Neural cell (in vitro differentiated cells): ENCODE results near the gene NDUFS2. TPM values are rescaled to one million over a fixed set of nuclear protein-coding genes. Genes with fewer than 3 reads are reported as not detected.

Experiments
- H2AFZ ChIP-seq: fragments of 200-600, 300-800 bp; sonication (generic), shearing (Covaris generic); 2 replicates; pipeline ENCODE4 v1.6.0; 2014; ENCODE audit warnings: low read depth, mild to moderate bottlenecking, antibody characterized with exemption, low read length, moderate library complexity
- H3F3A ChIP-seq: fragments of 200-600 bp; shearing (Covaris generic); 2 replicates; pipeline ENCODE4 v1.6.1; 2016; ENCODE audit warnings: mild to moderate bottlenecking, moderate library complexity, mixed read lengths, antibody characterized with exemption, low read length; ENCODE audit not compliant: insufficient read depth, poor library complexity, severe bottlenecking
- H3K27ac ChIP-seq: fragments of 200-600, 300-800 bp; sonication (generic), shearing (Covaris generic); 2 replicates; pipeline ENCODE4 v1.5.1; 2014; ENCODE audit warnings: mild to moderate bottlenecking, low read length, moderate library complexity
- H3K27me3 ChIP-seq: fragments of 300-800, 200-600 bp; sonication (generic), shearing (Covaris generic); 2 replicates; pipeline ENCODE4 v1.6.0; 2014; ENCODE audit warnings: mild to moderate bottlenecking, low read depth, low read length, moderate library complexity; ENCODE audit not compliant: insufficient read depth
- H3K36me3 ChIP-seq: fragments of 300-800, 200-600 bp; sonication (generic), shearing (Covaris generic); 2 replicates; pipeline ENCODE4 v1.5.1; 2014; ENCODE audit warnings: mild to moderate bottlenecking, antibody characterized with exemption, low read length, moderate library complexity; ENCODE audit not compliant: insufficient read depth
- H3K4me2 ChIP-seq: fragments of 300-800, 200-600 bp; sonication (generic), shearing (Covaris generic); 2 replicates; pipeline ENCODE4 v1.6.0; 2014; ENCODE audit warnings: mild to moderate bottlenecking, low read length
- H3K4me3 ChIP-seq: fragments of 300-800, 200-600 bp; sonication (generic), shearing (Covaris generic); 2 replicates; pipeline ENCODE4 v1.5.1; 2014; ENCODE audit warnings: mild to moderate bottlenecking, low read length, moderate library complexity
- H3K79me2 ChIP-seq: fragments of 200-600 bp; shearing (Covaris generic); replicated peaks from 2 replicates; pipeline ENCODE4 v1.6.0; 2014; ENCODE audit warnings: mild to moderate bottlenecking, low read length, moderate library complexity; ENCODE audit not compliant: insufficient read depth
- H3K9ac ChIP-seq: fragments of 300-800, 200-600 bp; sonication (generic), shearing (Covaris generic); 2 replicates; pipeline ENCODE4 v1.6.1; 2016; ENCODE audit warnings: mild to moderate bottlenecking, low read length, mixed read lengths
- H3K9me2 ChIP-seq: fragments of 200-600 bp; shearing (Covaris generic); 2 replicates; pipeline ENCODE4 v1.6.1; 2016; ENCODE audit warnings: mild to moderate bottlenecking, low read length, mixed read lengths; ENCODE audit not compliant: insufficient read depth
- H3K9me3 ChIP-seq: fragments of 200-600, 300-800 bp; sonication (generic), shearing (Covaris generic); 2 replicates; pipeline ENCODE4 v1.6.1; 2016; ENCODE audit warnings: mild to moderate bottlenecking, mixed run types, low read length, moderate library complexity, mixed read lengths
- H4K20me1 ChIP-seq: fragments of 200-600 bp; shearing (Covaris generic); 2 replicates; pipeline ENCODE4 v1.6.1; 2016; ENCODE audit warnings: mild to moderate bottlenecking, mixed run types; ENCODE audit not compliant: insufficient read depth
- CTCF ChIP-seq: fragments of 450-650 bp; IDR thresholded peaks from 2 replicates; pipeline ENCODE4 v1.5.1; 2014; ENCODE audit warnings: antibody characterized with exemption, mild to moderate bottlenecking, moderate library complexity; ENCODE audit not compliant: poor library complexity, severe bottlenecking
- EP300 ChIP-seq: fragments of 450-650 bp; conservative IDR thresholded peaks from 2 replicates; pipeline ENCODE4 v1.6.1; 2014; ENCODE audit warnings: antibody characterized with exemption, mild to moderate bottlenecking, moderate library complexity; ENCODE audit not compliant: poor library complexity, severe bottlenecking
- EZH2 ChIP-seq: fragments of 200-600, 300-800 bp; shearing (Covaris generic), sonication (generic); IDR thresholded peaks from 2 replicates; pipeline ENCODE4 v1.6.1; 2014; ENCODE audit warnings: antibody characterized with exemption, low read length, borderline replicate concordance, mild to moderate bottlenecking; ENCODE audit not compliant: insufficient read depth, poor library complexity, severe bottlenecking
- MXI1 ChIP-seq: fragments of 450-650 bp; conservative IDR thresholded peaks from 2 replicates; pipeline ENCODE4 v1.6.1; 2014; ENCODE audit warnings: antibody characterized with exemption, mild to moderate bottlenecking; ENCODE audit not compliant: poor library complexity, severe bottlenecking
- POLR2AphosphoS5 ChIP-seq: IDR thresholded peaks from 2 replicates; pipeline ENCODE4 v1.6.1; 2012
- RAD21 ChIP-seq: fragments of 450-650 bp; conservative IDR thresholded peaks from 2 replicates; pipeline ENCODE4 v1.6.1; 2014; ENCODE audit warnings: antibody characterized with exemption, mild to moderate bottlenecking, moderate library complexity
- SMC3 ChIP-seq: fragments of 450-650 bp; conservative IDR thresholded peaks from 2 replicates; pipeline ENCODE4 v1.6.1; 2014; ENCODE audit warnings: antibody characterized with exemption, mild to moderate bottlenecking, moderate library complexity; ENCODE audit not compliant: poor library complexity
- TAF1 ChIP-seq: IDR thresholded peaks from 2 replicates; pipeline ENCODE4 v1.6.1; 2012; ENCODE audit warnings: low read depth
- polyA plus RNA-seq: library from polyadenylated mRNA; depleted of rRNA; stranded (reverse); fragments of >200 nt; gene quantifications from 2 replicates; pipeline ENCODE4 v1.2.3, GENCODE V29; 2014
- TF ChIP-seq, protein P1 (sequence below): IDR thresholded peaks from 2 replicates; pipeline ENCODE4 v1.6.1; 2012; ENCODE audit warnings: borderline replicate concordance

NDUFS2 gene
- polyA plus RNA-seq, 1 donor from 2014 or later = 166 TPM

GRCh38 chr1:161158316-161159010 lies 43.7 kb upstream of the NDUFS2 start:
- Histone ChIP-seq H3K4me3 (peak overlapping the region; percentile 98), H2AFZ (no peak overlapping the region), H3K79me2 (peaks cover 11% of the 10 kb centered on the region), H3K36me3 (no peaks in the 10 kb centered on the region), H3K9me3 (no peaks in the 10 kb centered on the region), H3K27ac (peak overlapping the region; percentile 87), H3K27me3 (no peaks in the 10 kb centered on the region), H3K9ac (peak overlapping the region; percentile 97), H3F3A (no peaks in the 10 kb centered on the region), H4K20me1 (no peaks in the 10 kb centered on the region), H3K9me2 (no peaks in the 10 kb centered on the region), H3K4me2 (peak overlapping the region; percentile 89)
- no peak for TF ChIP-seq EZH2
- TF ChIP-seq CTCF = no peak
- TF ChIP-seq MXI1 = no peak
- no peak for TF ChIP-seq EP300
- TF ChIP-seq, protein P1, sequence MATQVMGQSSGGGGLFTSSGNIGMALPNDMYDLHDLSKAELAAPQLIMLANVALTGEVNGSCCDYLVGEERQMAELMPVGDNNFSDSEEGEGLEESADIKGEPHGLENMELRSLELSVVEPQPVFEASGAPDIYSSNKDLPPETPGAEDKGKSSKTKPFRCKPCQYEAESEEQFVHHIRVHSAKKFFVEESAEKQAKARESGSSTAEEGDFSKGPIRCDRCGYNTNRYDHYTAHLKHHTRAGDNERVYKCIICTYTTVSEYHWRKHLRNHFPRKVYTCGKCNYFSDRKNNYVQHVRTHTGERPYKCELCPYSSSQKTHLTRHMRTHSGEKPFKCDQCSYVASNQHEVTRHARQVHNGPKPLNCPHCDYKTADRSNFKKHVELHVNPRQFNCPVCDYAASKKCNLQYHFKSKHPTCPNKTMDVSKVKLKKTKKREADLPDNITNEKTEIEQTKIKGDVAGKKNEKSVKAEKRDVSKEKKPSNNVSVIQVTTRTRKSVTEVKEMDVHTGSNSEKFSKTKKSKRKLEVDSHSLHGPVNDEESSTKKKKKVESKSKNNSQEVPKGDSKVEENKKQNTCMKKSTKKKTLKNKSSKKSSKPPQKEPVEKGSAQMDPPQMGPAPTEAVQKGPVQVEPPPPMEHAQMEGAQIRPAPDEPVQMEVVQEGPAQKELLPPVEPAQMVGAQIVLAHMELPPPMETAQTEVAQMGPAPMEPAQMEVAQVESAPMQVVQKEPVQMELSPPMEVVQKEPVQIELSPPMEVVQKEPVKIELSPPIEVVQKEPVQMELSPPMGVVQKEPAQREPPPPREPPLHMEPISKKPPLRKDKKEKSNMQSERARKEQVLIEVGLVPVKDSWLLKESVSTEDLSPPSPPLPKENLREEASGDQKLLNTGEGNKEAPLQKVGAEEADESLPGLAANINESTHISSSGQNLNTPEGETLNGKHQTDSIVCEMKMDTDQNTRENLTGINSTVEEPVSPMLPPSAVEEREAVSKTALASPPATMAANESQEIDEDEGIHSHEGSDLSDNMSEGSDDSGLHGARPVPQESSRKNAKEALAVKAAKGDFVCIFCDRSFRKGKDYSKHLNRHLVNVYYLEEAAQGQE = no peak
- no peak for TF ChIP-seq TAF1
- no peak for TF ChIP-seq RAD21
- no peak for TF ChIP-seq SMC3

DNA sequence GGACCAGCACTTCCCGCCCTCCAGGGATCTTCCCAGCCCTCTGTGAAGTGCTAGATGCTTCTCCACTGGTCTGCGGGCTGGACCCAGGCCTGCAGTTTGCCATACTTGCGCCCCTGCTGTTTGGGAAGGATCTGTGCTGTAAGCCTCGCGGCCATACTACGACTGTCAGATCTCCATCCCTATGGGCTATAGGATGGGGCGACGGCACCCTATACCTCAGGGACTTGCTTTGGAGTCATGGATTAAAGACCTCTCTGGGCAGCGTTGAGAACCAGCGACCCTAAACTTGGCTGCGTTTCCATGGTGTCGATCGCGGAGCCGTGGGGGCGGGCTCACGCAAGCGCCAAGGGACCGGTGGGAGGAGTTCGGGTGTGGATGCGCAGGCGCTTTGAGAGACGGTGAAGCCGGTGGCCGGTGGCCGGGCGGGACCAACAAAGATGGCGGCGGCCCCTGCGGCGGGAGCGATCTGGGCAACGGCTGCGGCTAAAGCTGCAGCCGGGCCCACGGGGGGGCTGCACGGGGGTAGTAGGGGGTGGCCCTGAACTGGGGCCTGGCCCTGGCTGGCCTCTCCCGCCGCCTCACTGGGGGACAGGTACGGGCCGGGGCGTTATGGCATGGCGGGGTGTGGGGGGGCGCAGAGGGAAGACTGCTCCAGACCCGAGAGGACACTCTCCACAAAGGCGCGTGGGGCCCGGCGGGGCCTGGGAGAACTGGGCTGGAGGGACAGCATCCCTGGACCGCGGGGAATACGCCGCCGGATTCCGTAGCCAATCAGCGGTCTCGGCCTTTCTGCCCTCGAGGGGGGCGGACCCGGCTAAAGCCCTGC lies 42.9 kb upstream of the NDUFS2 start, which contains the start of gene USP21:
USP21 (plus strand) TSS at position 414 of the 826 bp plus-strand sequence. CDS start 1,141 bp downstream, outside the sequence.
- Histone ChIP-seq H3K9ac (peak within 1 kb of the TSS; percentile 97), H3F3A (no peaks in the 10 kb centered on the region), H2AFZ (peak within 1 kb of the TSS; percentile 93), H4K20me1 (no peaks in the 10 kb centered on the region), H3K27me3 (no peaks in the 10 kb centered on the region), H3K36me3 (no peaks in the 10 kb centered on the region), H3K9me3 (no peaks in the 10 kb centered on the region), H3K4me3 (peak within 1 kb of the TSS; percentile 98), H3K9me2 (no peaks in the 10 kb centered on the region), H3K79me2 (peaks cover 11% of the 10 kb centered on the region), H3K4me2 (peak within 1 kb of the TSS; percentile 98), H3K27ac (peak within 1 kb of the TSS; percentile 87)
- TF ChIP-seq EZH2 = no peak
- TF ChIP-seq RAD21 = no peak
- TF ChIP-seq, protein P1 = peak; percentile 90
- peak; percentile 89 for TF ChIP-seq POLR2AphosphoS5
- peak; percentile 55 for TF ChIP-seq CTCF
- peak; percentile 58 for TF ChIP-seq MXI1
- peak; percentile 3 for TF ChIP-seq EP300
- peak; percentile 98 for TF ChIP-seq TAF1
